ENCODE measurements around the gene FARP2.
"Not testable (repeated sequence)": the region's sequence is repeated elsewhere in the genome, so short reads cannot be mapped to it uniquely, and the experiment has no call there.

DNA sequence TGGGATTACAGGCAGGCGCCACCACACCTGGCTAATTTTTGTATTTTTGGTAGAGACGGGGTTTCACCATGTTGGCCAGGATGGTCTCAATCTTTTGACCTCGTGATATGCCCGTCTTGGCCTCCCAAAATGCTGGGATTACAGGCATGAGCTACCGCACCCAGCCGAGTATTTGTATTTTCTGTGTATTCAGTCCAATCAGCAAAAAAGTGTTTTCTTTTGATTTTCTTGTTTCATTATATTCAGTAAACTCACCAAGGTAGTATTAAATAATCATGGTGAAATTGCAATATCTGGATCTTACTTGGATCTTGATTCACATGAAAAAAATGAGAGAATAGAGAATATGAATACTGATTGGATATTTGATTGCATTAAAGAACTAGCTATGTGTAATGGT is 37.3 kb upstream of the FARP2 start:
- TF ChIP-seq, protein P1, sequence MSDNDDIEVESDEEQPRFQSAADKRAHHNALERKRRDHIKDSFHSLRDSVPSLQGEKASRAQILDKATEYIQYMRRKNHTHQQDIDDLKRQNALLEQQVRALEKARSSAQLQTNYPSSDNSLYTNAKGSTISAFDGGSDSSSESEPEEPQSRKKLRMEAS (IDR thresholded peaks at IDR 0.05; ENCODE audit: low read depth), result not testable (repeated sequence)
- not testable (repeated sequence) for TF ChIP-seq POLR2AphosphoS5 (IDR thresholded peaks at IDR 0.05; ENCODE audit: low read depth, low read length); TAF1 (IDR thresholded peaks at IDR 0.05; ENCODE audit: borderline replicate concordance, low read depth, low read length); SMC3 (IDR thresholded peaks at IDR 0.05; ENCODE audit: low read depth, low read length); CHD2 (IDR thresholded peaks at IDR 0.05; ENCODE audit: low read length, partially characterized antibody); PBX3 (IDR thresholded peaks at IDR 0.05); EP300 (IDR thresholded peaks at IDR 0.05; ENCODE audit: borderline replicate concordance in 1 of 2, low read depth in 1 of 2, low read length in 1 of 2); MXI1 (IDR thresholded peaks at IDR 0.05; ENCODE audit: low read depth, low read length); GABPA (IDR thresholded peaks at IDR 0.05; ENCODE audit: low read depth)
- TF ChIP-seq, protein P2, sequence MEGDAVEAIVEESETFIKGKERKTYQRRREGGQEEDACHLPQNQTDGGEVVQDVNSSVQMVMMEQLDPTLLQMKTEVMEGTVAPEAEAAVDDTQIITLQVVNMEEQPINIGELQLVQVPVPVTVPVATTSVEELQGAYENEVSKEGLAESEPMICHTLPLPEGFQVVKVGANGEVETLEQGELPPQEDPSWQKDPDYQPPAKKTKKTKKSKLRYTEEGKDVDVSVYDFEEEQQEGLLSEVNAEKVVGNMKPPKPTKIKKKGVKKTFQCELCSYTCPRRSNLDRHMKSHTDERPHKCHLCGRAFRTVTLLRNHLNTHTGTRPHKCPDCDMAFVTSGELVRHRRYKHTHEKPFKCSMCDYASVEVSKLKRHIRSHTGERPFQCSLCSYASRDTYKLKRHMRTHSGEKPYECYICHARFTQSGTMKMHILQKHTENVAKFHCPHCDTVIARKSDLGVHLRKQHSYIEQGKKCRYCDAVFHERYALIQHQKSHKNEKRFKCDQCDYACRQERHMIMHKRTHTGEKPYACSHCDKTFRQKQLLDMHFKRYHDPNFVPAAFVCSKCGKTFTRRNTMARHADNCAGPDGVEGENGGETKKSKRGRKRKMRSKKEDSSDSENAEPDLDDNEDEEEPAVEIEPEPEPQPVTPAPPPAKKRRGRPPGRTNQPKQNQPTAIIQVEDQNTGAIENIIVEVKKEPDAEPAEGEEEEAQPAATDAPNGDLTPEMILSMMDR (IDR thresholded peaks at IDR 0.05), result not testable (repeated sequence)
